ENCODE measurements around the gene LRRC25. TPM values are rescaled to one million over a fixed set of nuclear protein-coding genes. Genes with fewer than 3 reads are reported as not detected.

LRRC25 gene
- polyA plus RNA-seq, 1 experiment = 0.12 TPM

DNA sequence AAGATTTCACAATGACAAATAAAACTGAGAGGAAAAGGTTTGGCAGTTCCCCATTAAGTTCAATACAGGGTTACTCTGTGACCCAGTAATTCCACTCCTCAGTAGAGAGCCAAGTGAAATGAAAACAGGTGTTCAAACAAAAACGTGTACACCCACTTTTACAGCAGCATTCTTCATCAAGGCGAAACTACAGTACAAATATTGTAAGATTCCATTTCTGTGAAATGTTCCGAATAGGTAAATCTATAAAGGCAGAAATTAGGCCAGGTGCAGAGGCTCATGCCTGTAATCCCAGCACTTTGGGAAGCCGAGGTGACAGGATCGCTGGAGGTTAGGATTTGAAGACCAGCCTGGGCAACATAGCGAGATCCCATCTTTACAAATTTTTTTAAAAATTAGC is 20.4 kb downstream of the LRRC25 start:
- Histone ChIP-seq H3K27me3 (ENCODE audit: control insufficient read depth, insufficient read depth, low read length) (no peaks in the 10 kb centered on the region), H3K9me3 (ENCODE audit: control insufficient read depth, insufficient read depth, low read length) (no peaks in the 10 kb centered on the region; the same call in 1 of the 2 replicates), H3K27ac (ENCODE audit: low read depth, low read length) (no peak overlapping the region), H3K4me3 (ENCODE audit: low read depth, low read length) (no peak overlapping the region)
- ChIA-PET POLR2A (no interaction called here), CTCF (interaction anchor here (0.7 kb wide), 2 partner anchors 84 to 357 kb away, joined by 6 to 7 read pairs; no protein-coding TSS in a partner anchor)
- TF ChIP-seq, protein P1, sequence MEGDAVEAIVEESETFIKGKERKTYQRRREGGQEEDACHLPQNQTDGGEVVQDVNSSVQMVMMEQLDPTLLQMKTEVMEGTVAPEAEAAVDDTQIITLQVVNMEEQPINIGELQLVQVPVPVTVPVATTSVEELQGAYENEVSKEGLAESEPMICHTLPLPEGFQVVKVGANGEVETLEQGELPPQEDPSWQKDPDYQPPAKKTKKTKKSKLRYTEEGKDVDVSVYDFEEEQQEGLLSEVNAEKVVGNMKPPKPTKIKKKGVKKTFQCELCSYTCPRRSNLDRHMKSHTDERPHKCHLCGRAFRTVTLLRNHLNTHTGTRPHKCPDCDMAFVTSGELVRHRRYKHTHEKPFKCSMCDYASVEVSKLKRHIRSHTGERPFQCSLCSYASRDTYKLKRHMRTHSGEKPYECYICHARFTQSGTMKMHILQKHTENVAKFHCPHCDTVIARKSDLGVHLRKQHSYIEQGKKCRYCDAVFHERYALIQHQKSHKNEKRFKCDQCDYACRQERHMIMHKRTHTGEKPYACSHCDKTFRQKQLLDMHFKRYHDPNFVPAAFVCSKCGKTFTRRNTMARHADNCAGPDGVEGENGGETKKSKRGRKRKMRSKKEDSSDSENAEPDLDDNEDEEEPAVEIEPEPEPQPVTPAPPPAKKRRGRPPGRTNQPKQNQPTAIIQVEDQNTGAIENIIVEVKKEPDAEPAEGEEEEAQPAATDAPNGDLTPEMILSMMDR (IDR thresholded peaks at IDR 0.05; ENCODE audit: low read depth, low read length) = no peak
- no peak for DNase-seq (ENCODE audit: low read depth, low spot score)

DNA sequence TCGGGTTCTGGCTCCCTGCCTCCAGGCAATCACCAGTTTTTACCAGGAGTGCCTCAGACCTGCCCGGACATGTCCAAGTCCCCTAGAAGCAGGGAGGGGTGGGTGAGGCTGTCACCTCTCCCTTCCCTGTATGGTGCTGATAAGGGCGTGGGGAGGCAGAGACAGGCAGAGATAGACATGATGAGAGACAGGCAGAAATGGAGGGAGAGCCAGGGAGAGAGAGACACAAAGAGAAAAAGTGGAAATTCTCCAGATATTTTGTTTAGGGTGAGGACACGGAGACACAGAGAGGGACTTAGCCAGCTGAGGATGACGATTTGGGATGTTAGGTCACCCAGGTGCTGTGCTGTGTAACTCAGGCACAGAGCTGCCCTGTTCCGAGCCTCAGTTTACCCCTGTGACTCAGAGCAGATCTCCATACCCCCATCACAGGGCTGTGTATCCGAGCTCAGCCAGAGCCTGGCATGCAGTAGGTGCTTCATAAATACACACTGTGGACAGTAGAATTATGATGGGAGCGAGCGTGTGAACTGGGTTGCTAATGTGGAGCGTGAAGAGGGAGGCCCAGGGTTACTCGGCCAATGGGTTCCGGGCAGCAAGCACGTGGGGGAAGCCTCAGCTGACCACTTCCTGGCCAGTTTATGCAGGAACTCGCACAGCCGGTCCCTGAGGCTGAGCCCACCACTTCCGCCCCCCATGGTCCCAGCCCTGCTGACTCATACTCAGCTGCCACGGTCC is 23.4 kb downstream of the LRRC25 start:
- POLR2A ChIA-PET = interaction anchor here (1.0 to 1.1 kb wide), 2 partner anchors 10 to 12 kb away, joined by 3 to 6 read pairs; partner anchors contain the start of gene GDF15
- CTCF ChIA-PET = no interaction called here
- H3K27ac ChIP-seq (ENCODE audit: low read depth, low read length) = peak overlapping the region; percentile 96
- peak; percentile 96 for DNase-seq (ENCODE audit: low read depth, low spot score)
- TF ChIP-seq, protein P1 (IDR thresholded peaks at IDR 0.05; ENCODE audit: low read depth, low read length) = no peak
- no peak overlapping the region for H3K4me3 ChIP-seq (ENCODE audit: low read depth, low read length)
- no peaks in the 10 kb centered on the region; the same call in 1 of the 2 replicates for H3K9me3 ChIP-seq (ENCODE audit: control insufficient read depth, insufficient read depth, low read length)
- H3K27me3 ChIP-seq (ENCODE audit: control insufficient read depth, insufficient read depth, low read length) = no peaks in the 10 kb centered on the region

DNA sequence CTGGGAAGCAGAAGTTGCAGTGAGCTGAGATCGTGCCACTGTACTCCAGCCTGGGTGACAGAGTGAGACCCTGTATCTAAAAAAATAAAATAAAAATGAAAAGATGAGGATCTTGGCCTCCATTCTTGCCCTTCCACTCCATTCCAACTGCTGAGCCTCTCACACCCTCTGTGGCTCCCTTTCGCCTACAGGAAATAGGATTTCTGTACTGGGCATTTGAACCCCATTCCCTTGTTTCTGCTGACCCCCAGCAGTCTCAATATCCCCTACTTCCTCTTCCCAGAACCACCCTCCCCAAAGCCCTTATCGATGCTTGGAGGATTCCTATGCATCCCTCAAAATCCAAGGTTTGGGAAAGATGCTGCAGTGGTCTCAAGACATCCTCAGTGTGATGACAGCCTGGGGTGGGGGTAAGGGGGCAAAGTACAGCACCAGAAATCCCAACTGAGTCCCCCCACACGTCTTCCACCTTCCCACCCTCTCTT is 24.0 kb downstream of the LRRC25 start:
- Histone ChIP-seq H3K27me3 (ENCODE audit: control insufficient read depth, insufficient read depth, low read length) (no peaks in the 10 kb centered on the region), H3K27ac (ENCODE audit: low read depth, low read length) (peak overlapping the region; percentile 96), H3K4me3 (ENCODE audit: low read depth, low read length) (no peak overlapping the region), H3K9me3 (ENCODE audit: control insufficient read depth, insufficient read depth, low read length) (no peaks in the 10 kb centered on the region; the same call in 1 of the 2 replicates)
- ChIA-PET POLR2A (no interaction called here), CTCF (interaction anchor here (0.6 kb wide), 1 partner anchor 46 kb away, joined by 3 read pairs; no protein-coding TSS in a partner anchor)
- DNase-seq (ENCODE audit: low read depth, low spot score) = no peak
- TF ChIP-seq, protein P1 (IDR thresholded peaks at IDR 0.05; ENCODE audit: low read depth, low read length) = no peak

DNA sequence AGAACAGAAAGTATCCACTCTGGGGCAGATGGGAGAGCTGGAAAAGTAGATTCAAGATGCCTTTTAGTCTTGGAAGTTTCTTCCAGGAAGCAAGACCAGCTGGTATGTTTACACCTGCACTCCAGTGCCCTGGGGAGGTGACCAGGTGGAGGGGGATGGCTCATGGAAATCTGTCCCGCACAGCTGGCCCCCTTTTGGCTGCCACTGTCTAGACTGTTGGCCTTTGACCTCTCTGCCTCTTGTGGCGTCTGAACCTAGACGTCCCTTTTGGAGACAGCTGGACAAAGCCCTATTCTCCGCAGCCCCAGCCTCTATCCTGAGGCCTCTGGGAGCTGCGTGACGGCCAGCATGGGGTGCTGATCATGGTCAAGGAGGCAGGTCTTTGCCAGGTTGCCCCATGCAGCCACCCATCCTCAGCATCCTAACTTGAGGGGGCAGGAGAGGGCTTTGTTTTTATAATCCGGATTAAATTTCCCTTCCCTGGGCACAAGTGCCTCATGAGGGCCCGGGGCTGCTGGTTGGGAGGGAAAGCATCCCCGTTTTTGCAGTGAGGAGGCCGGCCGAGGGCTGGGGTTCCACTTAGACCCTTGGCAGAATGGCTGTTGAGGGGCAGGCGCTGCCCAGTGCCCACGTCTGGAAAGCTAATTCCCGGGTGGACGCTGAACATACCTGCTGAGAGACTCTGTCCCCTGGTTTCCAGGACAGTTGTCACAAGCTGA is 28.8 kb downstream of the LRRC25 start:
- Histone ChIP-seq H3K9me3 (ENCODE audit: control insufficient read depth, insufficient read depth, low read length) (peaks cover 7% of the 10 kb centered on the region; the same call in 1 of the 2 replicates), H3K4me3 (ENCODE audit: low read depth, low read length) (no peak overlapping the region), H3K27ac (ENCODE audit: low read depth, low read length) (peak overlapping the region; percentile 11), H3K27me3 (ENCODE audit: control insufficient read depth, insufficient read depth, low read length) (no peaks in the 10 kb centered on the region)
- CTCF ChIA-PET = no interaction called here
- POLR2A ChIA-PET = interaction anchor here (0.8 kb wide), 1 partner anchor 12 kb away, joined by 3 read pairs; no protein-coding TSS in a partner anchor
- TF ChIP-seq, protein P1 (IDR thresholded peaks at IDR 0.05; ENCODE audit: low read depth, low read length) = no peak
- DNase-seq (ENCODE audit: low read depth, low spot score) = no peak
